GM21360 (cell line): ENCODE results near the gene YIPF6.
"Not testable (repeated sequence)": the region's sequence is repeated elsewhere in the genome, so short reads cannot be mapped to it uniquely, and the experiment has no call there.

Experiments used
- ATAC-seq: cut with Tn5 transposase; IDR thresholded peaks from one replicate; pipeline ENCODE4 v1.9.1; 2021; ENCODE audit warnings: mild to moderate bottlenecking, moderate library complexity; ENCODE audit not compliant: unreplicated experiment

YIPF6 gene

DNA sequence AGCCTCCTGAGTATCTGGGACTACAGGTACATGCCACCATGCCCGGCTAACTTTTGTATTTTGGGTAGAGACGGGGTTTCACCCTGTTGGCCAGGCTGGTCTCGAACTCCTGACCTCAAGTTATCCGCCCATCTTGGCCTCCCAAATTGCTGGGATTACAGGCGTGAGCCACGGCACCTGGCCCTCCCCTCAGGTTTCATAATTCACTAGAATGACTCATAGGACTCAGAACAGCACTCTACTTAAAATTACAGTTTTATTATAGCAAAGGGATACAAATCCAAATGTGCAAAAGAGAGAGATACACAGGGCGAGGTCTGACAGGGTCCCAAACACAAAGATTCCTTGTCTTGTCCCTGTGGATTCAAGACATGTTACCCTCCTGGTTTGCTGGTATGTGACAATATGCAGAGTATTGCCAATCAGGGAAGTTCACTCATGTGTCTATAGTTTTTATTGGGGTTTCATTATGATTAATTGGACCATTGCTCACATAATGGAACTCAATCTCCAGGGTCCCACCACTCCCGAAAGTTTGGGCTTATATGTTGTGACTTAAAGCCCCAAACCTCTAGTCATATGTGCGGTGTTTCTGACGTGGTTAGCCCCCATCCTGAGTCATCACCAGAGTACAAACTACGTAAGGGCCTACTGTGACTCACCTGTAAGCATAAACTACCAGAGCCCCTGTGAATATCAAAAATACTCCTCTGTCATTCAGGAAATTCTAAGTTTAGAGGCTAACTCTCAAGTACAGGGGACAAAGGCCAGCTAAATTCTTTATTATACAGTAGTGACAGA is 5.2 kb downstream of the YIPF6 start:
- ATAC-seq: no peak

DNA sequence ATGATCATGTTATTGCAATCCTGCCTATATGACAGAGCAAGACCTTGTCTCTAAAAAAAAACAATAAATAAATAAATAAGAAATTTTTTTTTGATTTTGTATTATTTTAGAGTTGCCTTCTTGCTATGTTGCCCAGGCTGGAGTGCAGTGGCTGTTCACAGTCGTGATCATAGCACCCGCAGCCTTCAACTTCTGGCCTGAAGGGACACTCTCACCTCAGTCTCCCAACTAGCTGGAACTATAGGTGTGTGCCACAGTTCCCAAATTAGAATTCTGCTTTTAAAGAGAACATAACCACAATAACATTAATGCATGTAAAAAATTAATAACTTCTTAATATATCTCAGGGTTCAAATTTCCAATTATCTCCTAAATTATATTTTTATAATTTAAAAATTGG is 7.8 kb downstream of the YIPF6 start:
- no peak for ATAC-seq

DNA sequence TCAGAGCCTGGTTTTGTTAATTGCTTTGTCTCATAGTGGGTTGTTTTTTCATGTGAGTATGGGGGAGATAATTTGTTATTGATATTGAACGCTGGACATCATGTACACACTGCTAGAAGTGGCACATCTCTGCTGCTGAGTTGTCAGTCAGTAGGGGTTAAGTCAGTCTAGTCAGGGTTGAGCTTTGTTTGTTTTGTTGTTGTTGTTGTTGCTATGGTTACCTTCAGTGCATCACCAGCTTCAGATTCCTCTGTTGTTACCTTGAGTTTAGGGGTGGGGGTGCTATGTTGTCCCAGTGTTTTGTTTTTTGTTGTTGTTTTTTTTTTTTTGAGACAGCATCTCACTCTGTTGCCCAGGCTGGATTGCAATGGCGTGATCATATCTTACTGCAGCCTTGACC is 9.9 kb downstream of the YIPF6 start:
- no peak for ATAC-seq

DNA sequence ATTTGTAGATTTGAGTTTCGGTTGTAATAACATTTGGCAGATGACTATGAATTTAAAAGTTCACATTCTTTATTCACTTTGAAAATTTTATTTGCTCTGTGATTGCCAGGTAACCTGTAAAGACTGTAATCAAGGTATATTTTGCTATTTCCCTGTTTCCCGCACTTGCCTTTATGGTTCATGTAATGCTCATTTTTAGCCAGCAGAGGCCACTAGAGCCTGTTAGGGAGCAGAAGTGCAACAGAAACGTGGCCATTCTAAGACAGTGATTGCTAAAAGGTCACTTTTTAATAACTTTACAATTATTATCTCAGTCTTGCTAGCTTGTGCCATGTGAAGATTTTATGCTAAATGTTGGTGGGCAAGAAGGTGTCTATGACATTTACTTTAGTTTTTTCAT is 12.4 kb downstream of the YIPF6 start:
- peak; percentile 82 for ATAC-seq

DNA sequence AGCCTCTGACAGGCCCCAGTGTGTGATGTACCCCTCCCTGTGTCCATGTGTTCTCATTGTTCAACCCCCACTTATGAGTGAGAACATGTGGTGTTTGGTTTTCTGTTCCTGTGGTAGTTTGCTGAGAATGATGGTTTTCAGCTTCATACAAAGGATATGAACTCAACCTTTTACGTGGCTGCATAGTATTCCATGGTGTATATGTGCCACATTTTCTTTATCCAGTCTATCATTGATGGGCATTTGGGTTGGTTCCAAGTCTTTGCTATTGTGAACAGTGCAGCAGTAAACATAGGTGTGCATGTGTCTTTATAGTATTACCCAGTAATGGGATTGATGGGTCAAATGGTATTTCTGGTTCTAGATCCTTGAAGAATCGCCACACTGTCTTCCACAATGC is 25.8 kb downstream of the YIPF6 start:
- not testable (repeated sequence) for ATAC-seq

DNA sequence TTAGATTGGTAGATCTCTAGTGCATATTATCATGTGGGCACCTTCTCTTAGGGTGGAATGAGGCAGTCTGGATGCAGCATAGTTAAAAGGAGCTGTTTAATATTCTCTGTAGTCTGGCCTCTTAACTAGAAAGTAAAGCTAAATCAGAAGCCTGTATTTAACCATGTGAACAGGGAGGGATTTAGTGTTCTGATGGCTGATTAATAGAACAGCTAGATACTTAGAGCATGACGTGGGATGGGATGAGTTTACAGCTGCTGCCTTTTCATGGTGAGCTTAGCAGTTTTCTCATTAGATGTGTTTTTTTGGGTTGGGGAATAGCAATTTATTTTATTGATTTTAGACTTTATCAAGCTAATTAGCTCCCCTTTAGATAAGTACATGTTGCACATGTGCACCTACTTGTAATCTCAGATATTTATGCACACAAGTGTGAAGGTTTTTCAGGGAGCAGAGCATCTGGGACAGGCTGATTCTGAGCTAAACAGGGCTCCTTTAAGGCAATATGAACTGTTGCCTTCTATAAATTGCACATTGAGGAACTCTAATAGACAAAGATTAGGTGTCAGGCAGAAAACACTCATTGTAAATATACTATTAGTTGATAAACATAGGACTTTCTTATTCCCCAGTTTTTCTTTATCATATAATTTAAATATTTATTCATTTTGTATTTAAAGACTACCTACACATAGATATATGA is 34.1 kb downstream of the YIPF6 start:
- ATAC-seq: no peak

DNA sequence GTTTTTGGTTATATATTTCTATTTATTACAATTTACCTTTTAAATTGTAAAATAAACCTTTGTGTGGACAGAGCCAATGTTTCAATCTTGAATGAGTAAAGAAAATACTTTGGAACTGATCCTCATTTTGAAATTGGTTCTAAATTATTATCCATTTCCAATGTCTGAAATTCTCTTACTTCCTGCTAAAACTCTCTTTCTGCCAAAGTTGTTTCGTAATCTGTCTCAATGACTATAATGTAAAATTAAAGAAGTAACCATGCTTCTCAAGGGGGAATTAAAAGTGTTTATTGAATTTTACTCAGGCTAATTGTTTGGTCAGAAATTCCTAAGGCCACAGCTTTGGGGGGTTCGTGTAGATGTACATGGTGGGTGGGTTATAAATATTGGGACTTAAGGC is 34.8 kb downstream of the YIPF6 start:
- ATAC-seq: no peak

DNA sequence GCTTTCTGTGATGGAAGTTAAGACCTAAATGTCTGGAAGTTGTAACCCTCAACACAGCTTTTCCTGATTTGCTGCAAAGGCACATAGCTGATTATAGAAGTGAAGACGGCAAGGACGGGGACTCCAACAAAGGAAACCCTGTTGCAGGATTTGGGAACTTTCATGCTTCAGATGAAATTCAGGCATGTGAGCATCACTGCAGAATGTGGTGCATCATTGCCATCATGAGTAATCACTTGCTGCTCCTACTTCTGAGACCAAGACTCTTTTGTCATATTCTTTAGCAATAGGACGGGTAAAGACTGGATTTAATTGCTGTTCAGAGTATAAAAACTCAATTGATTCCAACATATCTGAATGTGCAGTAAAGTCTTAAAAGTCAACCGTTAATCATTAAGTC is 35.8 kb downstream of the YIPF6 start:
- no peak for ATAC-seq

DNA sequence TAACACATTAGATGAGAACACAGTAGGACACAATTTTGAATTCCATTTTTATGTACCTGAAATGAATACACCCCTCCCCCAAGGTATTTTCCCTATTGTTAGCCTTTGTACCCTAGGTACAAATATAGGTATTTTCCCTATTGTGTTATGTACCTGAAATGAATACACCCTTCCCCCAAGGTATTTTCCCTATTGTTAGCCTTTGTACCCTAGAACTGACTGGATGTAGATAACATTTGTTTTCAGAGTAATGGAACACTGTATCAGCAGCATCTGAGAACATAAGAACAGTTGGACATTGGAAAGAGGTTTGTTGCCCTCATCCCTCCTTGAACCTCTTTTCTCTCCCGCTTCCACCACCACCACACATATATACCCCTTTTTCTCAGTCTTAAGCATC is 37.6 kb downstream of the YIPF6 start:
- ATAC-seq: no peak

DNA sequence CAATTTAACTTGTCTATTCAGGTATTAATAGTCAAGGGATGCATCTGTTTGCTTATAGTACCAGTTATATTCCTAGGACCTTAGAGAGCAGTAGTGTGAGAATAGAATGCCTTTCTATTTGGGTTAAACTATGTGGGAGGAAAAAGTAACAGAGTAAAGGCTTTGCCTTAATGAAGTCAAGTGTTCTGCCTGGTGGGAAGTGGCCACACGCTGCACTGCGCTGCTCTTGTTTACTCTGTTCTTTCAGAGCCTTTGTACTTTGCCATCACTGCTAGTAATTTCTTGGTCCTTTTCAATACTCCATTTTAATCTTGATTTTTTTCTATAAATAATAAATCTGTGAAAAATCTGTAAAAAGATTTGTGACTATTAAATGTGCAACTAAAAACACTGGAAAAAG is 38.0 kb downstream of the YIPF6 start:
- ATAC-seq: no peak

DNA sequence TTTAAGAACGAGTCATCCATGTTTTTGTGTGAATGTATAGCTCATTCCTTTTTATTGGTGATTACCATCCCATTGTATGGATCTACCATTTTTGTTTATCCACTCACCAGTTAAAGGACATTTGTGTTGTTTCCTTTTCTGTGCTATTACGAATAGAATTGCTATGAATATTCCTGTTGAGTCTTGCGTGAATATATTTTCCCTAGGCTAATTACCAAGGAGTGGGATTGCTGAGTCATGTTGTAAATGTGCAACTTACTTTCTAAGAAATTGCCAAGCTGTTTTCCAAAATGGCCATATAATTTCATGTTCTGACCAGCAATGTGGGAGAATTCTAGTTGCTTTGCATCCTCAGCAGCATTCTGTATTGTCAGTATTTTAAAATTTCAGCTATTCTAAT is 51.3 kb downstream of the YIPF6 start:
- ATAC-seq: no peak

DNA sequence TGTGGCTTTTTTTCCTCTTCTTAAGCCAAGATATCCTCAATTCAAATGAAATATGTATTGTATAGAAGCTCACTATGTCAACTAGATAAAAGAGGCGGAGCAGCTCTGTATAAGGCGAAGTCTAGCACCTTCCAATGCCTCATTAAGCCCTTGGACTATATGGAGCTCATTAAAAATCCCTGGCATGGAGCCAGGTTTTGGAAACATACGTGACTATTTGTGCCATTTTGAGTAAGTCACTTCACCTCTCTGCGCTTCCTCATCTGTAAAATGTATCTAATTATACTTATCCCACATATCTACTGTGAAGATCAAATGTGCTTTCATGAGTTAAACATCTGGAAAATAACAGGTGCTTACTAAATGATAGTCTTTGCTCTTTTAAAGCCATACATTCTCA is 57.2 kb downstream of the YIPF6 start:
- ATAC-seq: no peak

DNA sequence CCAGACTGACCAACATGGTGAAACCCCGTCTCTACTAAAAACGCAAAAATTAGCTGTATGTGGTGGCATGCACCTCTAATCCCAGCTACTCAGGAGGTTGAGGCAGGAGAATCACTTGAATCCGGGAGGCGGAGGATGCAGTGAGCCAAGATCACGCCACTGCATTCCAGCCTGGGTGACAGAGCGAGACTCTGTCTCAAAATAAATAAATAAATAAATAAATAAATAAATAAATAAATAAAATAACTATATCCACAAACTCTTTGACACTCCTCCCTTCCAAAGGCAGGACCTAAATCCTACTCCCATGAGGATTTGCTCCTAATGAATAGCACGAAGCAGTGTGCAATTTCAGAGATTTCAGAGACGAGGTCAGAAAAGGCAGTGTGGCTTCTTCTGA is 58.3 kb downstream of the YIPF6 start:
- ATAC-seq: not testable (repeated sequence)

DNA sequence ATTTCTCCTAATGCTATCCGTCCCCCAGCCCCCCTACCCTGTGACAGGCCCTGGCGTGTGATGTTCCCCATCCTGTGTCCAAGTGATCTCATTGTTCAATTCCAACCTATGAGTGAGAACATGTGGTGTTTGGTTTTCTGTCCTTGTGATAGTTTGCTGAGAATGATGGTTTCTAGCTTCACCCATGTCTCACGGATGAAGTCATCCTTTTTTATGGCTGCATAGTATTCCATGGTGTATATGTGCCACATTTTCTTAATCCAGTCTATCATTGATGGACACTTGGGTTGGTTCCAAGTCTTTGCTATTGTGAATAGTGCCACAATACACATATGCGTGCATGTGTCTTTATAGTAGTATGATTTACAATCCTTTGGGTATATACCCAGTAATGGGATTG is 61.1 kb downstream of the YIPF6 start:
- ATAC-seq: not testable (repeated sequence)

DNA sequence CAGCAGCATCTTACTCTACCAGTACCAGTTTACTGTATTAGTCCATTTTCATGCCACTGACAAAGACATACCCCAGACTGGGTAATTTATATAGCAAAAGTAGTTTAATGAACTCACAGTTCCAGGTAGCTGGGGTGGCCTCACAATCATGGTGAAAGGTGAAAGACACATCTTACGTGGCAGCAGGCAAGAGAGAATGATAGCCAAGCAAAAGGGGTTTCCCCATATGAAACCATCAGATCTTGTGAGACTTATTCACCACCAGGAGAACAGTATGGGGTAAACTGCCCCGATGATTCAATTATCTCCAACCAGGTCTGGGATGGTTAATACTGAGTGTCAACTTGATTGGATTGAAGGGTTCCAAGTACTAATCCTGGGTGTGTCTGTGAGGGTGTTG is 69.3 kb downstream of the YIPF6 start:
- ATAC-seq: no peak

DNA sequence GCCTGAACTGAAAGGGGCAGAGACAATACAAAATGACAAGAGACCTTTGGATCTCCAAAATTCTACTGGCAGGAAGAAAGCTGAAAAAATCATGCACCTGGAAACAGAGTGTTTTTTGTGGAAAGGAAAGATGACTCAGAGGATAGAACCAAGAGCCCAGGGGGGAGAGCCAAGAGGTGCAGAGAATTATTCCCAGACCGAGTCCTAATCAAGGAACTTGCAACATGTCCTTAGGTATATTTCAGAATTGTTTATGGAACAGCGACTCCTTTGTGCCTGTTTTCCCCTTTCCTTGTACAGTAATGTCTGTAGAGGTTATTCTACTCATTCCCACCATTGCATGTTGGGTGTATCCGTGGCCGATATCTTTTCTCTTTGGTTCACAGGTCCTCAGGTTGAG is 71.7 kb downstream of the YIPF6 start:
- ATAC-seq: no peak

DNA sequence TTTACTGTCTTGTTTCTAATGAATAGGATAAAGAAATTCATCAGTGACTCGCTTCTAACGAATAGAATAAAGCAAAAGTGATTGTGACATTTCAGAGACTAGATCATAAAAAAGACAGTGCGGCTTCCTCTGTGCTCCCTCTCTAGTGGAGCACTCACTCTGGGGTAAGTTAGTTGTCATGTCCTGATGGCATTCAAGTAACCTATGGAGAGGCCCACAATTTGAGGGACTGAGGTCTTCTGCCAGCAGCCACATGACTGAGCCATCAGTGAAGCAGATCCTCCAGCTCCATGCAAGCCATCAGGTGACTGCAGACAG is 72.4 kb downstream of the YIPF6 start:
- ATAC-seq: no peak

DNA sequence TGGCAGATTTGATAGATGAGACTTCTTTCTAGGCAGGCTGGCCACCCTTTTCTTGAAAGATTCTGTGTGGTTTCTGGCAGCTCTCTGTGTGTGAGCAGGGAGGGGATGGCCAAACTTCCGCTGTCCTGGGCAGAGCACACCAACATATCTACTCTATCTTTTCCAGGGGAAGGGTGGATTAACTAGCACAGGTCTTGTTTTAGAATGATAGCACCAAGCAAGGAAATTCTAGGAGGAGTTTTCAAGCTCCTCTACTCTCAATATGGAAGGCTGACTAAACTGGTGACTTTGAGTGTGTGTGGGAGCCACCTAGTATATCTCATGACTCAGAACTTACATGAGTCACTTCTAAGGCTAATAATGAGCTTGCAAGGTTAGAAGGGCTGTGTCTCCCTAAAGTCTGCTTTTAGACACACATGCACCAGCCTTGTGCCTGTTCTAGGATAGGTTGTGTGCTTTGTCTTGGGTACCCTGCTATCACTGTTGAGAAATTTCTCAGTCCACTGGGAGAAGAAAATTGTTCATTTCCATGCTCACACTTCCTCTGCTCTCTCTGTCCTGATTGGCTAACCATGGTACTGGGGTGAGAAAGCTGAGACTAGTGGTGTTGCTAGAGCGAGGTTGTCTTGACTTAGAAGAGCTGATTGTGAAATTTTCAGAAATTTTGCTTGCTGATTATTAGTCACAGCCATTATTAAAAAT is 72.9 kb downstream of the YIPF6 start:
- ATAC-seq: peak; percentile 95

DNA sequence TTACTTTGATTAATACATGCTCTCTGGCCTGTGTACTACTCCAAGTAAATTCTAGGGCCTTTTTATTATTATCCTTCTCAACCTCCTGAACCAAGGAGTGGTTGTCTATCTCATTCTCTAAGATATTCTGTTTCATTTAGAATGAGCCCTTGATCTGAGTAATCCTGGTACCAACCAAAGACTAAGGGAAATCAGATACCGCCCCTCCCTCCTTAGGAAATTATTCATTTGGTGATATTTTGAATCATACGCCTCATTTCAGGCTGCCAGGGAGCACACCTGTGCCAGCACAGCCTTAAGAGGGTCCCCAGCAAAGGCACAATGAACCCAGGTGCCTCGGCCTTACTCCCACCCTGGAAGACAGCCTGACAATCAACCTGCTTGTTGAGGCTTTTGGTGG is 75.4 kb downstream of the YIPF6 start:
- no peak for ATAC-seq

DNA sequence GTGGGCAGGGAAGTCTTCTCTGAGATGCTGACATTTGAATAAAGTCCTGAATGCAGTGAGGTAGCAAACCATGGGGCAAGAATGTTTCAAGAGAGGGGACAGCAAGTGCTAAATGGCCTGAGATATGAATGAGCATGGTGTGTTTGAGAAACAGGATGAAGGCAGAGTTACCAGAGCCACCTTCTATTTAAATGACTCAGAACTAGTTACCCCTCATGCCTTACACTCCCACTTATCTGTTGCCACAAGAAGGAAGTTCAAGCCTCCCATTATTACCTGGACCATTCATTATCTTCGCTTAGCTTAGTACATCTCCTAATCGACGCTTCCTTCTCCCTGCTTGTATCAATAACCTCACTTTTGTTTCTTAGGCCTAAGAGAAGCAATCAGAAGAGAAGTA is 81.0 kb downstream of the YIPF6 start:
- ATAC-seq: no peak

DNA sequence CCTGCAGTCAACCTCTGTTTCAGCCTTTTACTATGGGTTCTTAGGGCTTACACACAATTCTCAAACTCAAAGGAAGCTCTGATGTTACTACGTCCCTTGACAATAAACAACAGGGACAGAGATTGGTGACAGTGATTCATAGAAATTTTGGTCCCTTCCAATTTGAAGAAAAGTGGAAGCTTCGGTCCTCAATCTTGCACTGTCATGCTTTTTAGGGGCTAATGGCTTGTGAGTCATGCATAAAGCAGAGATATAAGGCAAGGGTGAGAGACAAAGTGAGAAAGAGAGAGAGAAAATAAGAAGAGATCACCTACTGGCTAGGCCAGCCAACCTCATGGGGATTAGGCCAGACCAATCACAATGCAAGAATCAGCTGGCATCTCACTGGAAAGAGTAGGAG is 85.4 kb downstream of the YIPF6 start:
- ATAC-seq: no peak
